ENCODE results near the gene TRAM2. TPM values are rescaled to one million over a fixed set of nuclear protein-coding genes. Genes with fewer than 3 reads are reported as not detected.

The TRAM2 gene
- total RNA-seq, 1 experiment from 2014 or later, result 21.2 TPM

GRCh38 chr6:52502306-52503029 is 74.4 kb downstream of the TRAM2 start:
- no peak overlapping the region for H4K8ac ChIP-seq (replicated peaks; ENCODE audit: insufficient read length, low read depth, low read length)
- H2AK5ac ChIP-seq (ENCODE audit: insufficient read length, low read length), result no peak overlapping the region
- Mint-ChIP-seq H3K36me3 (ENCODE audit: insufficient read depth in 1 of 3, low read depth in 3 of 3) (peaks cover 6 to 34% (median 9%) of the 10 kb centered on the region in 3 experiments; a peak in 5 of 7 replicates), H3K27me3 (ENCODE audit: low read depth) (no peaks in the 10 kb centered on the region), H3K27ac (peak overlapping the region in 1 of 3 experiments; percentile 46; a peak in 4 of 7 replicates), H3K4me1 (peaks cover 26 to 32% of the 10 kb centered on the region in 2 experiments), H3K9me3 (no peaks in the 10 kb centered on the region), H3K4me3 (no peak overlapping the region)
- H2BK12ac ChIP-seq (ENCODE audit: insufficient read length, low read depth, low read length), result no peak overlapping the region
- H3K27ac ChIP-seq (ENCODE audit: insufficient read length, low read depth, low read length), result no peak overlapping the region
- H3K27me3 ChIP-seq (ENCODE audit: insufficient read depth, low read length), result no peaks in the 10 kb centered on the region
- no peaks in the 10 kb centered on the region for H3K9me3 ChIP-seq (ENCODE audit: control insufficient read depth, low read depth, low read length)
- H3K23me2 ChIP-seq (ENCODE audit: insufficient read length, low read depth, low read length, poor library complexity, severe bottlenecking), result no peaks in the 10 kb centered on the region
- H3K18ac ChIP-seq (ENCODE audit: insufficient read length, low read depth, low read length), result no peak overlapping the region
- no peak overlapping the region for H2BK20ac ChIP-seq (ENCODE audit: low read depth, low read length, poor library complexity, severe bottlenecking)
- no peak overlapping the region for H3T11ph ChIP-seq (ENCODE audit: low read length)
- no peaks in the 10 kb centered on the region for H3K4me1 ChIP-seq (ENCODE audit: insufficient read depth, low read length)
- no peak overlapping the region for H3K23ac ChIP-seq (ENCODE audit: insufficient read length, low read depth, low read length)
- no peaks in the 10 kb centered on the region for H4K20me1 ChIP-seq (ENCODE audit: control insufficient read depth, insufficient read depth, insufficient read length)
- H3K56ac ChIP-seq (ENCODE audit: insufficient read length, low read depth, low read length), result no peak overlapping the region
- no peak overlapping the region for H4K5ac ChIP-seq (ENCODE audit: insufficient read length, low read depth, low read length)
- H2BK15ac ChIP-seq (ENCODE audit: low read depth, low read length), result no peak overlapping the region
- H4K91ac ChIP-seq (ENCODE audit: insufficient read length, low read depth, low read length), result no peak overlapping the region
- no peaks in the 10 kb centered on the region for H3K79me2 ChIP-seq (ENCODE audit: insufficient read depth, low read length)
- no peak overlapping the region for H2BK120ac ChIP-seq (ENCODE audit: low read depth, low read length, poor library complexity, severe bottlenecking)
- H3K9ac ChIP-seq (ENCODE audit: extremely low read depth, insufficient read length, low read length), result no peak overlapping the region
- no peaks in the 10 kb centered on the region for H3K79me1 ChIP-seq (ENCODE audit: insufficient read depth, low read depth, low read length, poor library complexity, severe bottlenecking)
- no peak overlapping the region for H3K4me2 ChIP-seq (ENCODE audit: insufficient read depth, insufficient read length, low read length)
- H2AFZ ChIP-seq (ENCODE audit: low read length), result no peak overlapping the region
- DNase-seq, result no peak
- H3K14ac ChIP-seq (ENCODE audit: insufficient read depth, low read length), result no peak overlapping the region
- no peak overlapping the region for H2BK5ac ChIP-seq (ENCODE audit: insufficient read length, low read length)
- no CpG with 5 or more reads among the region's 20 CpGs for WGBS (ENCODE audit: extremely low coverage, insufficient read length, low lambda C conversion rate)
- no peak for TF ChIP-seq CTCF (conservative IDR thresholded peaks at IDR 0.05)
- no peak overlapping the region for H3K4ac ChIP-seq (ENCODE audit: low read depth, low read length)

Data from H9 (cell line).